Keratinocyte (primary cell): ENCODE results near the gene SMOC1. TPM values are rescaled to one million over a fixed set of nuclear protein-coding genes. Genes with fewer than 3 reads are reported as not detected.

Experiments
- DNase-seq: peaks from one replicate; pipeline ENCODE4 v3.0.0-alpha.2; 2011; ENCODE audit warnings: low read depth, missing footprints, low spot score
- FAIRE-seq: peaks from 2 replicates; lab custom pipeline; 2011; peaks lifted over from hg19 to GRCh38; lab: Jason Lieb, UNC
- H2AFZ ChIP-seq: 2 replicates; pipeline ENCODE4 v1.6.0; 2012; ENCODE audit warnings: low read length, control low read depth, inconsistent platforms; ENCODE audit not compliant: control insufficient read depth
- H3K27ac ChIP-seq: 2 replicates; pipeline ENCODE4 v1.5.1; 2011; ENCODE audit warnings: low read length; ENCODE audit not compliant: control insufficient read depth, insufficient read depth
- H3K27me3 ChIP-seq: 3 replicates; pipeline ENCODE4 v1.6.0; 2011; ENCODE audit warnings: low read length; ENCODE audit not compliant: control insufficient read depth, insufficient read depth; ENCODE audit errors: extremely low read depth
- H3K36me3 ChIP-seq, 2 experiments: 2 replicates in 1 of 2; 3 replicates in 1 of 2; pipeline ENCODE4 v1.5.1; 2011; ENCODE audit warnings: low read length in 2 of 2, mild to moderate bottlenecking in 1 of 2; ENCODE audit not compliant: control insufficient read depth in 2 of 2, insufficient read depth in 2 of 2; ENCODE audit errors: extremely low read depth in 1 of 2
- H3K4me1 ChIP-seq: 3 replicates; pipeline ENCODE4 v1.5.1; 2011; ENCODE audit warnings: low read length; ENCODE audit not compliant: control insufficient read depth, insufficient read depth; ENCODE audit errors: extremely low read depth
- H3K4me2 ChIP-seq: 3 replicates; pipeline ENCODE4 v1.6.0; 2011; ENCODE audit warnings: low read depth, low read length; ENCODE audit not compliant: control insufficient read depth, insufficient read depth; ENCODE audit errors: extremely low read depth
- H3K4me3 ChIP-seq, 3 experiments: fragments of 200-600 bp in 1 of 3; sonication (generic) in 1 of 3; 2 replicates in 2 of 3; 3 replicates in 1 of 3; pipeline ENCODE4 v1.5.1; 2011 to 2016; ENCODE audit warnings: low read length in 3 of 3, mild to moderate bottlenecking in 3 of 3, control low read depth in 2 of 3, inconsistent platforms in 1 of 3, low read depth in 1 of 3, mixed read lengths in 1 of 3, mixed run types in 1 of 3, moderate library complexity in 1 of 3; ENCODE audit not compliant: control insufficient read depth in 2 of 3, insufficient read depth in 2 of 3; ENCODE audit errors: extremely low read depth in 1 of 3
- H3K79me2 ChIP-seq: 2 replicates; pipeline ENCODE4 v1.6.0; 2012; ENCODE audit warnings: low read length; ENCODE audit not compliant: control insufficient read depth, insufficient read depth
- H3K9ac ChIP-seq: 3 replicates; pipeline ENCODE4 v1.6.0; 2011; ENCODE audit warnings: low read length; ENCODE audit not compliant: control insufficient read depth, insufficient read depth; ENCODE audit errors: extremely low read depth
- H3K9me1 ChIP-seq: 3 replicates; pipeline ENCODE4 v1.6.0; 2011; ENCODE audit warnings: low read length; ENCODE audit not compliant: control insufficient read depth, insufficient read depth; ENCODE audit errors: extremely low read depth
- H3K9me3 ChIP-seq: 2 replicates; pipeline ENCODE4 v1.5.1; 2012; ENCODE audit warnings: low read depth, low read length; ENCODE audit not compliant: control insufficient read depth
- H4K20me1 ChIP-seq: 3 replicates; pipeline ENCODE4 v1.6.0; 2011; ENCODE audit warnings: low read length; ENCODE audit not compliant: control insufficient read depth, insufficient read depth; ENCODE audit errors: extremely low read depth
- CTCF ChIP-seq, 3 experiments: IDR thresholded peaks in 1 of 3; conservative IDR thresholded peaks in 1 of 3; optimal IDR thresholded peaks in 1 of 3; 2 replicates in 2 of 3; 3 replicates in 1 of 3; pipeline versions ENCODE3 to v1.5.1; 2011; ENCODE audit warnings: low read length in 3 of 3, mild to moderate bottlenecking in 3 of 3, moderate library complexity in 2 of 3, control low read depth in 1 of 3, inconsistent platforms in 1 of 3; ENCODE audit not compliant: insufficient read depth in 2 of 3; ENCODE audit errors: extremely low read depth in 1 of 3
- EZH2 ChIP-seq: IDR thresholded peaks from one replicate; pipeline ENCODE4 v1.6.1; 2012; ENCODE audit warnings: inconsistent platforms, mild to moderate bottlenecking, low read length, moderate library complexity
- dilution Hi-C: fragments of 300-500 bp; cut with MboI; formaldehyde crosslinking; loops from one replicate; pipeline ENCODE4 v1.7.0; 2020; ENCODE audit warnings: low sequenced_read_pairs; ENCODE audit not compliant: extremely low pct_ligation_motif_present
- polyA plus RNA-seq, 5 experiments: library from polyadenylated mRNA; depleted of rRNA in 3 of 5; stranded (reverse) in 3 of 5; stranded (forward) in 1 of 5; unstranded in 1 of 5; fragments of >200 nt; gene quantifications; 1 replicate in 1 of 5; 2 replicates in 3 of 5; 3 replicates in 1 of 5; pipeline versions ENCODE4 v1.2.1 to v1.2.3, GENCODE V29; 2011 to 2012; ENCODE audit warnings: missing spikeins in 2 of 5, low read depth in 1 of 5, low replicate concordance in 1 of 5

Gene SMOC1
- polyA plus RNA-seq, 1 donor (not counting 4 experiments of a cell fraction or from before 2014, with no cell fraction given), result 6.0 TPM

- DNase-seq (no peak), FAIRE-seq (no peak)
- Histone ChIP-seq H3K27ac (no peak overlapping the region), H3K27me3 (peaks cover 16% of the 10 kb centered on the region), H3K4me2 (no peak overlapping the region), H3K9me3 (no peaks in the 10 kb centered on the region), H3K9ac (no peak overlapping the region), H4K20me1 (no peaks in the 10 kb centered on the region), H3K9me1 (no peaks in the 10 kb centered on the region), H3K36me3 (no peaks in the 10 kb centered on the region), H2AFZ (no peak overlapping the region), H3K4me3 (no peak overlapping the region), H3K4me1 (no peaks in the 10 kb centered on the region), H3K79me2 (no peaks in the 10 kb centered on the region)
- dilution Hi-C loops, result loop anchor here (25.0 kb wide), 1 partner anchor 234 kb away; no protein-coding TSS in a partner anchor
- TF ChIP-seq EZH2 (no peak), CTCF (optimal IDR thresholded peaks at IDR 0.05 in 1 of 3, IDR thresholded peaks at IDR 0.05 in 1 of 3, conservative IDR thresholded peaks at IDR 0.05 in 1 of 3; ENCODE audit: extremely low read depth in 1 of 3, insufficient read depth in 2 of 3, low read length in 3 of 3) (no peak)
These were observed 199.1 kb downstream of the SMOC1 start for GRCh38 chr14:70078329-70078728.

- H3K9me3 ChIP-seq, result no peaks in the 10 kb centered on the region
- no peaks in the 10 kb centered on the region for H3K79me2 ChIP-seq
- FAIRE-seq (no peak), DNase-seq (no peak)
- no peaks in the 10 kb centered on the region for H3K36me3 ChIP-seq
- H3K9ac ChIP-seq, result no peak overlapping the region
- dilution Hi-C loops, result loop anchor here (25.0 kb wide), 1 partner anchor 232 kb away; no protein-coding TSS in a partner anchor
- no peak for TF ChIP-seq EZH2
- no peak overlapping the region for H2AFZ ChIP-seq
- H3K27me3 ChIP-seq, result peaks cover 20% of the 10 kb centered on the region
- no peak overlapping the region for H3K4me3 ChIP-seq
- H4K20me1 ChIP-seq, result no peaks in the 10 kb centered on the region
- no peak overlapping the region for H3K4me2 ChIP-seq
- no peak overlapping the region for H3K27ac ChIP-seq
- H3K4me1 ChIP-seq, result no peaks in the 10 kb centered on the region
- H3K9me1 ChIP-seq, result no peaks in the 10 kb centered on the region
These were observed 200.9 kb downstream of the SMOC1 start for GRCh38 chr14:70080076-70080475.

Other genes starting within 250 kb of the SMOC1 start
- gene SRSF5, start 112.3 kb upstream of the SMOC1 start, polyA plus RNA-seq, result 189 to 308 TPM (median 292 TPM) in 3 replicates
- gene SLC10A1, start 82.2 kb upstream of the SMOC1 start, polyA plus RNA-seq, result not detected in 3 replicates